ENCODE measurements around the gene SCAF4.
"Not testable (repeated sequence)": the region's sequence is repeated elsewhere in the genome, so short reads cannot be mapped to it uniquely, and the experiment has no call there.

The SCAF4 gene, protein sequence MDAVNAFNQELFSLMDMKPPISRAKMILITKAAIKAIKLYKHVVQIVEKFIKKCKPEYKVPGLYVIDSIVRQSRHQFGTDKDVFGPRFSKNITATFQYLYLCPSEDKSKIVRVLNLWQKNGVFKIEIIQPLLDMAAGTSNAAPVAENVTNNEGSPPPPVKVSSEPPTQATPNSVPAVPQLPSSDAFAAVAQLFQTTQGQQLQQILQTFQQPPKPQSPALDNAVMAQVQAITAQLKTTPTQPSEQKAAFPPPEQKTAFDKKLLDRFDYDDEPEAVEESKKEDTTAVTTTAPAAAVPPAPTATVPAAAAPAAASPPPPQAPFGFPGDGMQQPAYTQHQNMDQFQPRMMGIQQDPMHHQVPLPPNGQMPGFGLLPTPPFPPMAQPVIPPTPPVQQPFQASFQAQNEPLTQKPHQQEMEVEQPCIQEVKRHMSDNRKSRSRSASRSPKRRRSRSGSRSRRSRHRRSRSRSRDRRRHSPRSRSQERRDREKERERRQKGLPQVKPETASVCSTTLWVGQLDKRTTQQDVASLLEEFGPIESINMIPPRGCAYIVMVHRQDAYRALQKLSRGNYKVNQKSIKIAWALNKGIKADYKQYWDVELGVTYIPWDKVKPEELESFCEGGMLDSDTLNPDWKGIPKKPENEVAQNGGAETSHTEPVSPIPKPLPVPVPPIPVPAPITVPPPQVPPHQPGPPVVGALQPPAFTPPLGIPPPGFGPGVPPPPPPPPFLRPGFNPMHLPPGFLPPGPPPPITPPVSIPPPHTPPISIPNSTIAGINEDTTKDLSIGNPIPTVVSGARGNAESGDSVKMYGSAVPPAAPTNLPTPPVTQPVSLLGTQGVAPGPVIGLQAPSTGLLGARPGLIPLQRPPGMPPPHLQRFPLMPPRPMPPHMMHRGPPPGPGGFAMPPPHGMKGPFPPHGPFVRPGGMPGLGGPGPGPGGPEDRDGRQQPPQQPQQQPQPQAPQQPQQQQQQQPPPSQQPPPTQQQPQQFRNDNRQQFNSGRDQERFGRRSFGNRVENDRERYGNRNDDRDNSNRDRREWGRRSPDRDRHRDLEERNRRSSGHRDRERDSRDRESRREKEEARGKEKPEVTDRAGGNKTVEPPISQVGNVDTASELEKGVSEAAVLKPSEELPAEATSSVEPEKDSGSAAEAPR

DNA sequence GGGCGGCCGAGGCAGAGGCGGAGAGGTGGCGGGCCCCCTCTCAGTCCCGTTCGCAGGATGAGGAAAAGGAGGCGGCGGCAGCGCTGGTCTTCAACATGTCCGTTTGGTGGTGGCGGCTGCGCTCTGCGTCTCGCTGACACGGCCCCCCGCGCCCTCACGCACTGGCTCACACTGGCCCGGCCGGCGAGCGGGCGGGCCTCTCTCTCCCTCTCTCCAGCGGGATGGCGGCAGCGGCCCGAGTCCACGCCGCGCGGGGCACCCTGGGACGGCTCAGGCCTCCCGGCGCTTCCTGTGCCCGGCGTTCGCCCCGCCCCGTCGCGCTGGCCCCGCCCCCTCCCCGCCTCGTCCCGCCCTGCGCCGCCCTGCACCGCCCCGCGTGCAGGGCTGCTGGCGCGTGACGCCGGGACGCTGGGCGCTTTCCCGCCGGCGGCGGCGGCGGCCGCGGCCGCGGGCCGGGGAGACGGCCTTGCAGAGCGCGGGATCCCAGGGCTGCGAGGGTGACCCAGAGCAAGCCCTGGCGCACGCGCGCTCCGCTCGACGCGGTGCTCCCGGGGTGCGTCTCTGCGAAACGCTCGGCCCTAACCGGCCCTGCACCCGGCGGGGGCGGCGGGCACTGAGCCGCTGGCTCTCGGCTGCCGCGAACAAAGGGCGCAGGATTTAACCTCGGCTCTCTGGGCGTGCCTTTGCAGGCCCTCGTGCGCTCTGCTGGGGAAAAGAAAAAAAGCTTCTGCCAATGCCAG lies at the start of gene SCAF4:
Gene SCAF4, minus strand, starts transcription at position 262 of the 740 bp plus-strand sequence. CDS start 426 bp downstream, outside the sequence.
- peak; percentile 78 for DNase-seq (ENCODE audit: low spot score)

DNA sequence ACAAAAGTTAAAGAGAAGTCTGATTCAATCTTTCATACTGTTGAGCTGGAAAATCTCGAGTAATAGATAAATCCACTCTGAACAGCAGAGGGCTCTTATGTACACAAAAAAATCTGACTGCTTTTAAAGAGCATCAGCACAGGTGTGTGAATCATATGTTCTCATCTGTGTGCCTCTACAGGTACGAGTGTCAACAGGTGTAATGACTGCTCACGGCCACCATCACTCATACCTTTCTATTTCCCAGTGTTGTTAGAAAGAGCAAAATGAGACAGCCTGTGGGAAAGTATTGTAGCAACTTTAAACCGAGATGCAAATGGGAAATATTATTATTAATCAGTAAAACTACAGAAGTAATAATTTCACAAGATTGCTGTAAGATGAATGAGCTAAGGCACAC lies 49.0 kb upstream of the SCAF4 start:
- DNase-seq (ENCODE audit: low spot score) = no peak

DNA sequence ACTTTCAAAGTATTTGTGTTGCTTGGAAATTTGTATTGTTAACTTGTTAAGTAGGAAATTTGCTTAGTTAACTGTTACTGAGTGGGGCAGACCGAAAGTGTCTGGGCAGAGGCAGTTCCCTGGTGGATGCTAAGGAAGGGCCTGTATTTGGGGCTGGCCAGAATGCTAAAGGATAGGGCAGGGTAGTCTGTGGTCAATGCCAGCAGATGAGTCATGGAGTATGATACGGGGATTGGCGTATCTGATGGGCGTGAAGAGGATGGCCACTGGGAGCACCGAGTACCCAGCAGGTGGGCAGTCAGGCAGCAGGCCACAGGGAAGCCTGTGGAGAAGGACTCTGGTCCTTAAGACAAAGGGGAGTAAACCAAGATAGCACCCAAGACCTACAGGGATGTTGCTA lies 46.6 kb upstream of the SCAF4 start:
- DNase-seq (ENCODE audit: low spot score) = no peak

DNA sequence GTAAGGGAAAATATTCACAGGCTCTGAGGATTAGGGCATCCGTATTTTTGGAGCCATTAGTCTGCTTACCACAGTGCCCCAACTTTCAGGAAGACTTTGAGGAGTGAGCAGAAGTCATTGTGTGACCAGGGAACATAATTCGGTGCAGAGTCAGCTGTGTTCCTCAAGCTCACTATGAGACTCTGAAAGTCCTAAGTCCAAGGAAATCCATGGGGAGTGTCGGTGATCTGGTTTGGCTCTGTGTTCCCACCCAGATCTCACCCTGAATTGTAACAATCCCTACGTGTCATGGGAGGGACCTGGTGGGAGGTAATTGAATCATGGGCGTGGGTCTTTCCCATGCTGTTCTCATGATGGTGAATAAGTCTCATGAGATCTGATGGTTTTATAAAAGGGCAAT lies 45.9 kb upstream of the SCAF4 start:
- DNase-seq (ENCODE audit: low spot score) = no peak

DNA sequence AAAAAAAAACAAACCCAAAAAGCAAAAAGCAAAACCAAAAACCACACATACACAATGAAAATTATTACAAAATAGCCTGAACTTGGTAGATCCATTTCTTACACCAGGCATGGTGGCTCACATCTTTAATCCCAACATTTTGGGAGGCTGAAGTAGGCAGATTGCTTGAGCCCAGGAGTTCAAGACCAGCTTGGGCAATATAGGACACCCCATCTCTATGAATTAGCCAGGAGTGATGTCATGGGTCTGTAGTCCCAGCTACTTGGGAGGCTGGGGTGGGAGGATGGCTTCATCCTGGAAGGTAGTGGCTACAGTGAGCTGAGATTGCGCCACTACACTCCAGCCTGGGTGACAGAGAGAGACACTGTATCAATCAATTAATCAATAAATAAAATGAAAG lies 42.1 kb upstream of the SCAF4 start:
- DNase-seq (ENCODE audit: low spot score) = no peak

DNA sequence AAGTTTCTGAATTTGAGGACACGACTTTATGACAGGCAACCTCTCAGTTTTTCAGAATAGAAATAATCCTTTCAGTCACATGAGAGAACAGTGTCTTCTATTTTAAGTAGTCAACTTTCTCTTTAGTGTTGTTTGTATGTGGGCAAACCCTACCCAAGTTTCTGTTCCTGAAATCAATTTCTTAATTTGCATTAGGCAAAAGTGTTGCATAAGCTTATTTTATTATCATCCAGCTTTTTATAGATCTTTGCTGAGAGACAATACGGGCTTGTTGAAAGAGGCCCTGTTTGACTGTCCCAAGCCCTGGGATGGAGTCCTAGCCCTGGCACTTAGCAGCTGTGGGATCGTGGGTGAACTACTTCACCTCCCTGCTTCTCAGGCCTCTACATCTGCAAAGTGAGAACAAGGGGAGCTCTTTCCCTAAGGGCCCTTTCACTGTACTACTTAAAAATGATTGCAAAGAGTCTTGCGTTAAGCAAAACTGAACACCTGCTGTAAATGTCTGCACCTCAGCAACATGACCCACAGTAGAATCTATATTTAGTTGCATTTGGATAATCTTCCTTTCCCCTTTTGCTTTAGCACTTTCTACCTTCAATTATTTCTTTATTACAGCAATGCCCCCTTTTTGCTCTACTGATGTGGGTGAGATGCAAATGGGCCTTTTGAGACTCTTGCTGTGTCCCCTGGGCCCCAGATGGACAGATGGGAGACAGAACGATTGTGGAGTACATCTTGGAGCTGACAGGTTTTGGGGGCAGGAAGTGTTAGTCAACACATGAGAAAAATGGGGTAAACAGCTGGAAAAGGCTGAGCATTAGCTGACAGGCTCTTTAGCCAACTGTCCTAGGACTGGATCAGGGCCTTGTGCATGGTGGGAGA lies 41.0 kb upstream of the SCAF4 start:
- no peak for DNase-seq (ENCODE audit: low spot score)

DNA sequence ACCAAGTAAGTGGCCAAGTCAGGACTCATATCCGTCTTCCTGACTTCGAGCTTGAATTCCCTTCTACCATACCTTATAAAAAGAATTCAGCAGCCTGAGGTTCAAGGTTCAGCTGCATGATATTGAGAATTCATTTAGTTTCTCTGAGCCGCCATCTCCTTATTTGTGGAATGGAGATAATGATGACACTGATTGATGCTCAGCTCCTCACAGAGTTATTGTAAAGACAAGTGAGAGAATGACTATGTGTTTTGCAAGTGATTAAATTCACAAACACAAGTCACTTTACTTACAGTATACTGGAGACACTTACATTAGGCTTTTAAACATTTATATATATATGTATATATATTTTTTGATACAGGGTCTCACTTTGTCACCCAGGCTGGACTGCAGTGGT lies 39.8 kb upstream of the SCAF4 start:
- no peak for DNase-seq (ENCODE audit: low spot score)

DNA sequence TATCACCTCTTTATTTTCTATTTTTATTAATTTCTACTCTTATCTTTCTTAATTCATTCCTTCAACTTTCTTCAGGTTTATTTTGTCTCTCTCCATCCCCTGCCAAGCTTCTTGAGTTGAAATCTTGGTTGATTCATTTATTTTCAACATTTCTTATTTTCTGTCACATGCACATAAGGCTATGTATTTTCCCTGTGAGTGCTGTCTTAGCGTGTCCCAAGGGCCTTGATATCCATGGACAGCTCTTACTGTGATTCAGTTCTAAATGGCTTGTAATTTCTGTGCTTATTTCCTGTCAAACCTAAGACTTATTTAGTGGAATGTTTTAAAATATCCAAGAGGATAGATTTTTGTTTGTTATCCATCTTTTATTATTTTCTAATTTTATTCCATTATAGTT lies 36.8 kb upstream of the SCAF4 start:
- no peak for DNase-seq (ENCODE audit: low spot score)

DNA sequence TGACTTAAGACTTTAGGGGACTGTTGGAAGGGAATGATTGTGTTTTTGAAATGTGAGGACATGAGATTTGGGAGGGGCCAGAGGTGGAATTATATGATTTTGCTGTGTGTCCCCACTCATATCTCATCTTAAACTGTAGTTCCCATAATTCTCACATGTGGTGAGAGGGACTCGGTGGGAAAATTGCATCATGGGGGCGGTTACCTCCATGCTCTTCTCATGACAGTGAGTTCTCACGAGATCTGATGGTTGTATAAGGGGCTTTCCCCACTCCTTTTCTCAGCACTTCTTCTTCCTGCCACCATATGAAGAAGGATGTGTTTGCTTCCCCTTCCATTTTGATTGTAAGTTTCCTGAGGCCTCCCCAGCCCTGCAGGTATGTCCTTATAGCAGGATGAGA lies 35.0 kb upstream of the SCAF4 start:
- DNase-seq (ENCODE audit: low spot score) = no peak

DNA sequence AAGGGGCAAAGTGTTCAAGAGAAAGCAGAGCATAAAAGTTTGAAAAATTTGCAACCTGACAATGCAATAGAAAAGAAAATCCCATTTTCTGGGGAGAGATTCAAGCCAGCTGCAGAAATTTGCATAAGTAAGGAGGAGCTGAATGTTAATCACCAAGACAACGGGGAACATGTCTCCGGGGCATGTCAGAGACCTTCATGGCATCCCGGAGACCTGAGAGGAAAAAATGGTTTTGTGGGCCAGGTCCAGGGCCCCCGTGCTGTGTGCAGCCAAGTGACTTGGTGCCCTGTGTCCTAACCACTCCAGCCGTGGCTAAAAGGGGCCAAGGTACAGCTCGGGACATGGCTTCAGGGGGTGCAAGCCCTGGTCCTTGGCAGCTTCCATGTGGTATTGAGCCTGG lies 33.9 kb upstream of the SCAF4 start:
- DNase-seq (ENCODE audit: low spot score) = not testable (repeated sequence)

DNA sequence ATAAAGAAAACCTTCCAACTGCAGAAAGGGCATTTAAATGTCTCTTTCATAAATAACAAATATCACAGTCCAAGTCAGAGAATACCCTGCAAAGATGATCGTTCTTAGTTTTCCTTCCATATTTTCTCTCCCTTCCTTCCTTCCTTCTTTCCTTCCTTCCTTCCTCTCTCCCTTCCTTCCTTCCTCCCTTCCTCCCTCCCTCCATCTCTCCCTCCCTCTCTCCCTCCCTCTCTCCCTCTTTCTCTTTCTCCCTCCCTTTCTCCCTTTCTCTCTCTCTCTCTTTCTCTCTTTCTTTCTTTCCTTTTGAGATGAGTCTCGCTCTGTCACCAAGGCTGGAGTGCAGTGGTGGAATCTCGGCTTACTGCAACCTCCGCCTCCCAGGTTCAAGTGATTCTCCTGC lies 29.0 kb upstream of the SCAF4 start:
- no peak for DNase-seq (ENCODE audit: low spot score)

DNA sequence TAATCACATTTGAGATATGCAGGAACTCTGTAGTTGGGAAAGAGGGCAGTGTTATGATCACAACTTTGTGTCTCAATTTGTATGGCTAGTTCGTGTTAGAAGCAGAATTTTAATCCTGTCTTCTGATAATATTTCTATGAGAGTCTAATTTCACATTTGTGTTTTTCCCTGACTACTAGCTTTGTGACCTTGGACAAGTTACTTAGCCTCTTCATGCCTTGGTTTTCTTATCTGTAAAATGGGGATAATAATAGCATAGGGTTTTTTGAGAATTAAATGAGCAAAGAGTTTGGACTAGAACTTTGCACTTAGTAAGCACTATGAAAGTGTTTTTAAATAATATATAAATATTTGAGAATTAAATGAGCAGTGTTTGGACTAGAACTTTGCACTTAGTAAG lies 24.9 kb upstream of the SCAF4 start:
- DNase-seq (ENCODE audit: low spot score) = no peak

DNA sequence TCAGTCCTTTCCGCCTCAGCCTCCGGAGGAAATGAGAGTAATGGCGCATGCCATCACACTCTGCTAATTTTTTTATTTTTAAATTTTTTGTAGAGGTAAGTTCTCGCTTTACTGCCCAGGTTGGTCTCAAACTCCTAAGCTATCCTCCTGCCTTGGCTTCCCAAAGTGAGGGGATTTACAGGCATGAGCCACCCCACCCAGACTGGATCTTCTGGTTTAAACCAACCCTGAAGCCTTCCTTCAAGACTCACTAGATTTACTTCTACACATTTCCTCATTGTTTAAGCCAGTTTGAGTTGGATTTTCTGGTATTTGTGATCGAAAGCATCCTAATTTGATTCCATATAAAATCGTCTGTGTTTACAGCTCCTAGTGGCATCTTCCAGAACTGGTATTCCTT lies 23.1 kb upstream of the SCAF4 start:
- no peak for DNase-seq (ENCODE audit: low spot score)

DNA sequence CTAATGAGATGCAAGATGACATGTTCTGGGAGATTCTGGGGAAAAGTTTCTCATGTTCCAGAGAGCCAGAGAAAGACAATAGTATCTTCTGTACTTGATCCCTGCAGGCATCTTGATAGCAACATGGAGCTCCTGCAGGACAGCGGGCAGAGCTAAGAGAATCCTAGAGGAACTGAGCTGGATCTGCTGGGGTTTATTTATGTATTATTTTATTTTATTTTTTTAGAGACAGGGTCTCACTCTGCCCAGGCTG lies 22.7 kb upstream of the SCAF4 start:
- DNase-seq (ENCODE audit: low spot score) = no peak

DNA sequence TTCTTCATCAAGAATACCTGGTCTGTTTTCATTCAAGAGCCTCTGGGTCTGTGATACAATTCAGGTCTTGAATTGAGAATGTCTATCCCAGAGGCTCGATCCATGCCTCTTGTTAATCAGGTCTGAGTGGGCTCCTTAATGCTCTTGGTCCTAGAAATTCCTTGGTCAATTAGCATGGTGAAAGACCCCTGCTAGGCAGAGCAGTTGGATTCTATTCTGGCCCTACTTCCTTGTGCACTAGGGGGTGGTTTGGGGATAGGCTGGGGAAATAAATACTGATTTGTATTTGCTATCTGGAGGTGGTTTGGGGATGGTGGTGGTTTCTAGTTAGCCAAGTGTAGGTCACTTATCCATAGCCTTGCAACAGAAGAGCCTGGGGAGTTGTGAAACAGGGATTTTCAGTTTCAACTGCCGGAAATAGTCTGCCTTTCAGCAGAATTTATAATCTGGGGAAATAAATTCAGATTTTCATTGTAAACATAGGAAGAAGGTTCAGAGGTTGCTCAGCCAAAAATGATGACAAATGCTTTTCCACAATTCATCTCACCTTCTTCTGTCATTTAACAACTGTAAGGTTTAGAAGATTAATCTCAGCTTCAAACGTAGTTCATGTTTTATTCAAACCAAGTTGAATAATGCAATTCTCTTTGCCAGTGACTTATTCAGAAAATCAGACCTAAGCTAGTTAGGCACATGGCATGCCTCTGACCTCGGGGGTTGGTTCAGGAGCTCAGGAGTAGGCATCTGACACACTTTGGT lies 22.2 kb upstream of the SCAF4 start:
- no peak for DNase-seq (ENCODE audit: low spot score)

DNA sequence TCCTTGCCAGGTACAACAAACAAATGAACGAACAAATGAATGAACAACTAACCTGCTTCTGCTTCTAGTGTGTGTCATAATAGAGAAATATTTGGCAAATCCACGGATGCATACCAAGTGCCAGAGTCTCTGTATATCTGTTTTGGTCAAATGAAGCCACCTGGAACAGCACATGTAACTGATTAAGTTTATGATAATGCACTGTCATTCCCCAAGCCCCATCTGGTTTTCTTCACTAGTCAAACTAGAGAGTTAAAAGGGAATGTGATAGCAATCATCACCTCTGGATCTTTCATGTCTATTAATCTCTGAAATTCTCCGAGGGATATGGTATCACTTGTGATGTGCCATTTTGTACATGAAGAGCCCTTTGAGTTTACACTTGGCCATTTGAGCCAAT lies 21.0 kb upstream of the SCAF4 start:
- no peak for DNase-seq (ENCODE audit: low spot score)

DNA sequence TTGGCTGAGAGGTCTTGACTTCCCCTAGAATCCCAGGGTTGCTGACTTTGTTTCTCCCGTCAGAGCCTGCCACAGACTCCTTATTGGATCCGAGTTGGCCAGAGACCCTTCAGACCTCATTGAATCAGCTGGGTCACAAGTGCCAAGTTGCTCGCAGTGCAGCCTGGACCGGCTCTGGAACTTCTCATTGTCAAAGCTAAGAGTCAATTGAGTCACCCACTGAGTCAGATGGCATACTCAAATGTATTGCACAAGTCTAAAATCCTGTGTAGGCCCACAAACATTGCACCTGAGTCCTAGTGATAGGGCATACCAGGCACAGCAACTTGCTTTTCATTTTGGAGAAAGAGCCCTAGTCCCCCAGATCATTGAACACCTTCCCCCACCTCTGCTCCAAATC lies 20.4 kb upstream of the SCAF4 start:
- DNase-seq (ENCODE audit: low spot score) = no peak

DNA sequence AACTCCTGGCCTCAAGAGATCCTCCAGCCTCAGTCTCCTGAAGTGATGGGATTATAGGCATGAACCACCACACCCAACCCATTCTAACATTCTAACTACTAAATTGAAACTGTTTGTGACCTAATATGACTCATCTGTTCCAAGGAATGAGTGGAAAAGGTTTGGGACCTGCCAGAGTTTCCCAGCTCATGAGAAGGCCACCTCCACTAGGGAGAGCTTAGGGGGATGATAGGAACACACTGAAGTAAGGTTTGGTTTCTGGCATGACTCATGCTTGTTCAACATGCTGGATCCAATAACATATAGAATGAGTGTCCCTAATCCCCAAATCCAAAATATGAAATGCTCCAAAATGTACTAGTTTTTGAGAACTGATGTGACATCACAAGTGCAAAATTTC lies 18.9 kb upstream of the SCAF4 start:
- DNase-seq (ENCODE audit: low spot score) = no peak

DNA sequence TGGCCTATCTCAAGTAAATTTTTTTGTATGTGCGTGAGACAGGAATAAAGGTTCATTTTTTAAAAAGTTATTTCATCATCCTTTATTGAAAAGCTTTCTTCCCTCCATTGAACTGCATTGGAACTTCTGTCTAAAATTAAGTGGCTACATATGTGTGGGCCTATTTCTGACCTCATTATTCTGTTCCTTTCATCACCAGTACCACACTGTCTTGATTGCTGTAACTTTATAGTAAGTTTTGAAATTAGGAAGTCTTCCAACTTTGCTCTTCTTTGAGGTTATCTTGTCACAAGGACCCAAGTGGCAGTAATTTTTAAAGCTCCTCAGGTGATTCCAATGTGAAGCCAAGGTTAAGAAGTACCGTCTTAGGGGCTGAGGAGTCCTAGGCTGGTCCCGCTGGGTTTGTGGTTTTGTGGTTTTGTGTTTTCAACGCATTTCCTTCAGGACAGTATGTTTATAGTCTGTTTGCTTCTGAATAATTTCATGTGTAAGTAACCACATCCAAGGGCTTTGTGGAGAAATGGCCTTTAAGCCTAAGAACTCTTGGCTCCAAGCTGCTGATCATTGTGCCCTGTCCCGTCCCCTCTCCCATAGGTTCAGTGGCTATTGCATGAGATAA lies 12.4 kb upstream of the SCAF4 start:
- DNase-seq (ENCODE audit: low spot score) = no peak

DNA sequence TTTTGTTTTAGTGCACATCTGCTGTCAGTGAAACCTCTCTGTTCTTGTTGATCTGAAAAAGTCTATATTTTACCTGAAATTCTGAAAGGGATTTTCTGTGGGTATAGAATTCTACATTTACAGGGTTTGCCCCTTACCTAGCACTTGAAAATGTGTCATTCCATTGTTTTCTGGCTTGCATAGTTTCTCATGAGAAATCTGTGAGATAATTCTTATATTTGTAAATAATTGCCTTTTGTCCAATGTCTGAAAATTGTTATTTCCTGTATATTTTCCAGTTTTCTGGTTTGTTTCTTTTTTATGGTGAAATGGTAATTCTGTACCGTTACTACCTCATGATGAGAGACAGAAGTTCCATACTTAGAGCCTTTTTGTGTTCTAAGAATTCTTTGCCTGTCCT lies 11.8 kb upstream of the SCAF4 start:
- DNase-seq (ENCODE audit: low spot score) = no peak

All from CD4-positive, alpha-beta T cell treated with Interleukin-15 for 4 hours (primary cell).